GM12873 (cell line): ENCODE results near the gene C1orf174.

Source experiments
- CTCF ChIP-seq: IDR thresholded peaks from 2 replicates; pipeline ENCODE4 v1.5.1; 2012; ENCODE audit warnings: low read depth, mild to moderate bottlenecking, moderate library complexity, low read length, control low read depth; ENCODE audit not compliant: insufficient read depth; ENCODE audit errors: missing control alignments

C1orf174 gene

GRCh38 chr1:3918966-3919611 lies 19.0 kb upstream of the C1orf174 start:
- TF ChIP-seq CTCF: no peak

- TF ChIP-seq CTCF: no peak
Measured at GRCh38 chr1:3917761-3918160, 17.7 kb upstream of the C1orf174 start.

- TF ChIP-seq CTCF: no peak
Measured at GRCh38 chr1:3915551-3916121, 15.6 kb upstream of the C1orf174 start.

- no peak for TF ChIP-seq CTCF
Measured at GRCh38 chr1:3914911-3915310, 14.8 kb upstream of the C1orf174 start.

- no peak for TF ChIP-seq CTCF
Measured at GRCh38 chr1:3914331-3914851, 14.3 kb upstream of the C1orf174 start.

- TF ChIP-seq CTCF: no peak
Measured at GRCh38 chr1:3912809-3913685, 13.0 kb upstream of the C1orf174 start.

- TF ChIP-seq CTCF: no peak
Measured at GRCh38 chr1:3911981-3912808, 12.1 kb upstream of the C1orf174 start.
